Left ventricle myocardium superior (tissue), 1 donor: ENCODE results near the gene OGFOD1. TPM values are rescaled to one million over a fixed set of nuclear protein-coding genes. Genes with fewer than 3 reads are reported as not detected.
"Not testable (repeated sequence)": the region's sequence is repeated elsewhere in the genome, so short reads cannot be mapped to it uniquely, and the experiment has no call there.

Experiments
- ATAC-seq: fragments of 200-7000 bp; cut with Tn5 transposase; one replicate; pipeline ENCODE4 v1.9.1; 2020; ENCODE audit warnings: mild to moderate bottlenecking, moderate library complexity
- DNase-seq: peaks from one replicate; pipeline ENCODE4 v3.0.0-alpha.2; 2020
- intact Hi-C: fragments of 100-400 bp; cut with micrococcal nuclease; formaldehyde crosslinking; loops from one replicate; pipeline ENCODE4 v1.11.0; 2022
- total RNA-seq: library from RNA; stranded (reverse); fragmentation: NEBNext Ultra II Directional; extraction: Animal tissue kit (Norgen Biotek cat#: 25700); gene quantifications from one replicate; pipeline ENCODE4 v1.2.1, GENCODE V29; 2021
- donor health status: DM: no; HTN: yes; CAD: no; lungs with severe emphysema.

The OGFOD1 gene
- total RNA-seq, 1 donor from 2014 or later: 27.1 TPM

GRCh38 chr16:56475201-56475600 lies 23.8 kb downstream of the OGFOD1 start:
- intact Hi-C loops: no loop called here
- no peak for ATAC-seq

DNA sequence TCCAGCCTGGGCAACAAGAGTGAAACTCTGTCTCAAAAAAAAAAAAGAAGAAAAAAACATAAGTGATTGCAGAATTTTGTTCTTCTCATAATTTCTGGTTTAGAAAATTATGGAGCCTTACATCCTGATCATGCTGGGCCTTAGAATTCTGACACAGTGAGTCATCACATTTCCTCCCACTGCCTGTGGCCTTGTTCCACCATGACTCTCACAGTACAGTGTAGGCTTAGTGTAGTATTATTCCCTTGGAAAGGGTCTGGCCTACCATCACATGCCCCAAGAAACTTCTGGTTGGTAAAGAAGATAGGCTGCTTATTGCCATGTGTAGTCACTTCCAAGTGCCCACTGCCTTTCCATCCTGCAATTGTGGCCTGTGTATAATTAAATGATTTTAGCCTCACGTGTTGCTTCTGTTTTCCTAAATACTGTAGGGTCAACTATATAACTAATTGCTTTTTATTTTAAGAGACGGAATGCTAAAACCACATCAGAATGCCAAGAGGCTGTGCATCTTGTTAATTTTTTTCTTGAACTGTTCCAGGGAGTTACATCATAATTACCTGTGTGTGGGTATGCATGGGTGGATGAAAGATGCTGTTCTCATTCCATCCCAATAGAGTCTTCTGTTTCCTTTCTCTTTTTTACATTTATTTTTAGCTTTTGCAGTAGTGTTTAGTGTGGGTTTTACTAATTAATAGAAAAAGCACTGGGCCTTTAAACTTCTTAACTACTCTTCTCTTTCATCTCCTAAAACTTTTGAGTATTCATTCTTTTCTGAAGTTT lies 25.9 kb downstream of the OGFOD1 start:
- DNase-seq: no peak
- intact Hi-C loops: no loop called here
- ATAC-seq: no peak

More at GRCh38 chr16:56475201-56475600, 23.8 kb downstream of the OGFOD1 start:
- no peak for DNase-seq

DNA sequence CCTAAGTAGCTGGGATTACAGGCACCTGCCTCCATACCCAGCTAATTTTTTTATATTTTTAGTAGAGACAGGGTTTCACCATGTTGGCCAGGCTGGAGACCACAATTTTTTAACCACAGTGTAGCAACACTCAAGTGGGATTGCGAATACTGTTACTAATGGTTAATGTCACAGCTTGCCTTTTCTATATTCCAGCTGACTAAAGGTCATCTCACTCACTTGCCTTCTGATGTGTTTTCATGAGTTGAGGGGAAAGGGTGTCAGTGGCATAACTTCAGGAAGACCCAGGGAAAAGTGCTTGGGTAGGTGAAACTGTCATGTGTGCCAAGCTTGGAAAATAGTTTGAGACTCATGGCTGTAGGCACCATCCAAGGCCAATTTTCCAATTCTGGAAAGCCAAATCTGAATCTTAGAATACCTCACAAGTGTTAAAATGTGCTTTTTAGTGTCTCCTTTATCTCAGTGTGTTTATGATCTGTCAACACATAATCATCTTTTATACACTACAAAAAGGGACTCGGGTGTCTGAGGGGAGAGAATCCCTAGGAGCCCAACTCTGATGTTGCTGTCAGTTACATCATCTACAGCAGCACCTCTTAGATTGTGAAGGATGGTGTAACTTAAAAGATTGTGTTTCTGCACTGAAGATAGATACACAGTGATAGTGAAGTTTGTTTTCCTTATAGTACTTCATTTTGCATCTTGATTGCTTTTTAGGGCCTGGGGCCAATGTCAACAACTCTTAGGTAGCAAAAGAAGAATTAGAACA lies 27.1 kb downstream of the OGFOD1 start:
- no peak for DNase-seq
- ATAC-seq: no peak
- intact Hi-C loops: no loop called here

DNA sequence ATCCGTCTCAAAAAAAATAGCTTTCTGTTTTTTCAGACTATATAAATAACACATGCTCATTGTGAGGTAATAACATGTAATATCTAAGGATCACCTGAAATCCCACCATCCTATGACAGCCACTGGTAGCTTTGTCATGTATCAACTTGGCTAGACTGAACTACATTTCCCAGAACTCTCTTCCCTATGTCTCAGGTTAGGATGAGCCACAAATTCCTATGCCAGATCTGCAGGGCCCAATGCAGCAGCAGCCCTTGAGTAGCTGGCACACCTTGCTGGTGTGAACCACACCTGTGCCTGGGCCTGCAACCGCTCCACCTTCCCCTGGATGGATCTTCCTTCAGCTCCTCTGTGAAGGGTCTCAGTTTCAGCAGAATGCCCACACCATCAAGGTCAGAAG lies 28.1 kb downstream of the OGFOD1 start:
- ATAC-seq (no peak), DNase-seq (no peak)
- intact Hi-C loops: no loop called here

DNA sequence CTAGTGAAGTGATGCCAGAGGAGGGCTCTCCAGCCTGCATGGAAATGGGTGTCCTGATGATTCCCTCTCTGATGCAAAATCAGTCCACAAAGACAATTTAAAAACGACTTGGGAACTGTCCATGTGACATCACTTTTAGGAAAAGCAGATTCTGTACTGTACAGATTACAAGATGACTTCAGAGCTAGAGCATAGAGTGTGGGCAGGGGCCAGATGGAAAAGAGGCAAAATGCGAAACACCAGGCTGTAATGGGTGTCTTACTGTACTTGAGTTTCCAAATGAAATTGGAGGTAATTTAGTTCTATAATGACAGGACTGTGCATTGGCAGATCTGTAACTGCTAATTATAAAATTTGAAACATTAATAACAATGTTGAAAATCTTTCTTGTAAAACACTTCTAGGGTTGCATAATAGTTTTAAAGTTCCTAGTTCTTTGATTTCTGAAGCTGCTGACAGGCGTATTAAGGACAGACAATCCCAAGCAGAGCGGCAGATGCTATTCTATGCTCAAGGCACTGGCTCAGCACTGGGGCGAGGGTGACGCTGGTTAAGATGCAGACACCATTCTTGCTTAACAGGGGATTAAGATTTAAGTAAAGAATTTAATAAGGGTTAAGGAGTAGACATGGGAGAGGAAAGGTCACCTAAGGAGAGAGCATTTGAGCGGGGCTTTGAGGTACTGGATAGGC lies 29.6 kb downstream of the OGFOD1 start:
- DNase-seq (no peak), ATAC-seq (no peak)
- intact Hi-C loops: no loop called here

GRCh38 chr16:56481468-56482122 lies 30.2 kb downstream of the OGFOD1 start:
- DNase-seq: no peak
- intact Hi-C loops: no loop called here
- ATAC-seq: no peak

DNA sequence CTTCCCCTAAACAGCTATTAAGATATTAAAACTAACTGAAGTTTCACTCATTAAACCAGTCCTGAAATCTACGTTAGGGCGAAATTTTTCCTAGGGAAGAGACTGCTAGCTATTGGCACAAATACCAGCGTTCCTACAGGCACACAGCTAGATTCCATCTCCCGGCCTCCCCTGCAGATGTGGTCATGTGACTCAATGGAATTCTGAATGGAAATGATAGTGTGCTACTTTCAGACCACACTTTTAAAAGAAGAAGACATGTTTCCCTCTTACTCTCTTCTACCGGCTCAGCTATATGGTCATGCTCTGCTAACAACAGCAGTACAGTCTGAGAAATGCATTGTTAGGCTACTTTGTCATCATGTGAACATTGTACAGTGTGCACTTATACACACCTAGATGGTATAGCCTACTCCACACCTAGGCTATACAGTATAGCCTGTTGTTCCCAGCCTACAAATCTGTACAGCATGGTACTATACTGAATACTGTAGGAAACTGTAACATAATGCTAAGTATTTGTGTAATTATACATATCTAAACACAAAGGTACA lies 31.4 kb downstream of the OGFOD1 start:
- ATAC-seq: no peak
- intact Hi-C loops: no loop called here
- no peak for DNase-seq

- DNase-seq (no peak), ATAC-seq (no peak)
- intact Hi-C loops: no loop called here
These were observed 32.0 kb downstream of the OGFOD1 start for GRCh38 chr16:56483394-56483793.

GRCh38 chr16:56488035-56488434 lies 36.7 kb downstream of the OGFOD1 start:
- intact Hi-C loops: no loop called here
- ATAC-seq: no peak
- no peak for DNase-seq

DNA sequence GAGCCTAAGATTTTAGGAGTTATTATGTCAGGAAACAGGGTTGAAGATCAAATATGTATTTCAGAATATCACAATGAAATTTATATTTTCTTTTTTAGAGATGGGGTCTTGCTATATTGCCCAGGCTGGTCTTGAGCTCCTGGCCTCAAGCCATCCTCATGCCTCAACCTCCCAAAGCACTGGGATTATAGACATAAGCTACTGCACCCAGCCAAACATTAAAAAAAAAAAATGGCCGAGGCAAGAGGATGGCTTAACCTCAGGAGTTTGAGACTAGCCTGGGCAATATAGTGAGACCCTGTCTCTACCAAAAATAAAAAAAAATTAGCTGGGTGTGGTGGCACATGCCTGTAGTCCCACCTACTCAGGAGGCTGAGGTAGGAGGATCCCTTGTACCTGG lies 37.5 kb downstream of the OGFOD1 start:
- intact Hi-C loops, DNase-seq, ATAC-seq: not testable (repeated sequence)

DNA sequence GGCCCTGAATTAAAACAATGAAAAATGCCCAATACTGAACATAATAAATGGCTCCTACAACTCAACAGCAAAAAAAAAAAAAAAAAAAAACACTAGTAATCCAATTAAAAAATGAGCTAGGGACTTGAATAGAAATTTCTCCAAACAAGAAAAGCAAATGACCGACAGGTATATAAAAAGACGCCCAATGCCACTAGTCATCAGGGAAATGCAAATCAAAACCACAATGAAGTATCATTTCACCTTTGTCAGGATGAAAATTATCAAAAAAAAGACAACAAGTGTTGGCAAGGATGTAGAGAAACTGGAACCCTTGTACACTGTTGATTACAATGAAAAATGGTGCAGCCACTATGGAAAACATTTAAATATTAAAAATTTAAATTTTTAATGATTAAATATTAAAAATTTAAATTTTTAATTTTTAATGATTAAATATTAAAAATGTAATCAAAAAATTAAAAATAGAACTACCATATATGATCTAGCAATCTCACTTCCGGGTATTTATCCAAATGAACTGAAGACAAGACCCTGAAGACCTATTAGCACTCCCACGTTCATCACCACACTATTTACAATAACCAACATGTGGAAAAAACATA lies 40.4 kb downstream of the OGFOD1 start:
- DNase-seq (no peak), ATAC-seq (no peak)
- intact Hi-C loops: no loop called here

DNA sequence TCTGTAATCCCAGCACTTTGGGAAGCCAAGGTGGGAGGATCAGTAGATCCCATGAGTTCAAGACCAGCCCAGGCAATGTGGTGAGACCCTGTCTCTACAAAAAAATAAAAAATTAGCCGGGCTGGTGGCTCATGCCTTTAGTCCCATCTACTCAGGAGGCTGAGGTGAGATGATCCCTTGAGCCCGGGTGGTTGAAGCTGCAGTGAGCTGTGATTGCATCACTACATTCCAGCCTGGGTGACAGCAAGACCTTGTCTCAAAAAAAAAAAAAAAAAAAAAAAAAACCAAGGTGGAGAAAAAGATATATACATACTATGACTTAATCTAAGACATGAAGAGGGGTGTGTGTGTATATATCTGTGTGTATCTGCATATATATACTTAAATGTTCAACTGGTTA lies 41.8 kb downstream of the OGFOD1 start:
- intact Hi-C loops: no loop called here
- ATAC-seq (peak; percentile 27), DNase-seq (no peak)

GRCh38 chr16:56493815-56494214 lies 42.5 kb downstream of the OGFOD1 start:
- intact Hi-C loops: no loop called here
- DNase-seq (no peak), ATAC-seq (no peak)

DNA sequence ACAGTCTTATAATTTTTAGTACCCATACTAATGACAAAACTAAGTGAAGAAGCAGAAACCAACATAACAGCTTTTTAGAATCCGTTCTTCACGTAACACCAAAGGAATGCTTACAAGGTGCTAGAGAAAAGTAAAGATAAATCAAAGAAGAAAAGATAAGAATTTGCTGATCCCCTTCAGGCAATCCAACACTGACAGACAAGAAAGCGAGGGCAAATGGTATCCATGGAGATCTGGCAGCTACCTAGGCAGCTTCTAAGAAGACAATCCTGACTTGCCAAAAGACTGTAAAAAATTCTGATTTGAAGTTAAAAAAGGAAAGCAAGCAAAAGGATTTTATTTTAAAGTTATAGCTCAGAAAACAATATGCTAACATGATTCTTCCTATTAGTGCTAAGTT lies 53.8 kb downstream of the OGFOD1 start:
- ATAC-seq (no peak), DNase-seq (no peak)
- intact Hi-C loops: no loop called here

- no peak for ATAC-seq
- intact Hi-C loops: no loop called here
- DNase-seq: no peak
These were observed 55.6 kb downstream of the OGFOD1 start for GRCh38 chr16:56506941-56507340.

DNA sequence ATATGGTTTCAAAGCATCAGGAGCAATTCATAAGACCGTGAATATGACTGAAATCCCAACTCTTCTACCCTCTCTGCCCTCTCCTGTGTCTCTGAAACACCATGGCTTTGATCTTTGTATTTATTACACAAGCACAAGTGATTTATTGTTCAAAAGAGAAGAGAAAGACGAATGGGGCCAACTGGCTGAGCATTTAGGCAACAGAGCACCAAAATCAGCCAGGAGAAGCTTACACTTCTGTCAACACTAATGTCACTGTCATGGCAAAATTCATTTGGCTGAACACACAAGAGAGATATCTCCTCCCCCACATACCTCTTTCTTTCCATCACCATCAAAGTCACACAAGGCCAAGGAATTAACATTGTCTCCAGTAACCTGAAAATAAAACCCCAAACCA lies 59.2 kb downstream of the OGFOD1 start:
- no peak for ATAC-seq
- intact Hi-C loops: loop anchor here (10.0 kb wide), 1 partner anchor 194 kb away; no protein-coding TSS in a partner anchor
- DNase-seq: no peak

DNA sequence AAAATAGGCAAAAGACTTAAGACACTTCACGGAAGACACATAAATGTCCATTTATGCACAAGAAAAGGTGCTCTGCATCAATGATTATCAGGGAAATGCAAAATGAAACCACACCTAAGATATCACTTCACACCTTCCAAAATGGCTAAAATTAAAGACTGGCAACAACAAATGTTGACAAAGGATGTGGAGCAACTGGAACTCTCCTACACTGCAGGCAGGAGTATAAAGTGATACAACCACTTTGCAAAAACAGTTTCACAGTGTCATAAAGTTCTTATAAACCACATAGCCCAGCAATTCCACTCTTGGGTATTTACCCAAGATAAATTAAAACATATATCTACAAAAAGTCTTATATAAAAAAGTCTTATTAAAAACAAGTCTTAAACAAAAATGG lies 60.7 kb downstream of the OGFOD1 start:
- intact Hi-C loops: loop anchor here (10.0 kb wide), 1 partner anchor 193 kb away; no protein-coding TSS in a partner anchor
- ATAC-seq (no peak), DNase-seq (no peak)

GRCh38 chr16:56513091-56513490 lies 61.7 kb downstream of the OGFOD1 start:
- intact Hi-C loops: loop anchor here (10.0 kb wide), 1 partner anchor 192 kb away; no protein-coding TSS in a partner anchor
- no peak for DNase-seq
- ATAC-seq: no peak

DNA sequence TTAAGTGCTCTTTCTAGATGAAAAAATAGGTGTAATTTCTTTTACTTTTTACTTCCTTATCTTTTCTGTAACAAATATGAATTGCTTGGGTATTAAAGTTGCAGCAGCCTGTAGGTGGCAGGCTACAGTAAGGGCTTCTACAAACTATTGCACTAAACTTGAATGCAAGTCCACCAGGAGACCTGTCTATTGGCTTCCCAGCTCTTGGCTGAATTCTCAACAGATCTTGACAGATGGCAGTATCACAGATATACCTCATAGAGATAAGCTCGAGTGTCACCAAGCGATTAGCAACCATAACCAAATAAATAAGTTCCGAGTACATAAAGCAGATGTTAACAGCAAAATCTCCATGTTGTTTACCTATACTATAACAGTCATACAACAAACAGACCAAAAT lies 62.6 kb downstream of the OGFOD1 start:
- peak; percentile 27 for DNase-seq

More for the DNA sequence above, 62.6 kb downstream of the OGFOD1 start:
- intact Hi-C loops: loop anchor here (10.0 kb wide), 1 partner anchor 191 kb away; no protein-coding TSS in a partner anchor
- peak; percentile 67 for ATAC-seq
